Measurements from ENCODE around the gene SRSF9. TPM values are rescaled to one million over a fixed set of nuclear protein-coding genes. Genes with fewer than 3 reads are reported as not detected.

The SRSF9 gene
- total RNA-seq, 1 donor from 2014 or later = 40.1 TPM

DNA sequence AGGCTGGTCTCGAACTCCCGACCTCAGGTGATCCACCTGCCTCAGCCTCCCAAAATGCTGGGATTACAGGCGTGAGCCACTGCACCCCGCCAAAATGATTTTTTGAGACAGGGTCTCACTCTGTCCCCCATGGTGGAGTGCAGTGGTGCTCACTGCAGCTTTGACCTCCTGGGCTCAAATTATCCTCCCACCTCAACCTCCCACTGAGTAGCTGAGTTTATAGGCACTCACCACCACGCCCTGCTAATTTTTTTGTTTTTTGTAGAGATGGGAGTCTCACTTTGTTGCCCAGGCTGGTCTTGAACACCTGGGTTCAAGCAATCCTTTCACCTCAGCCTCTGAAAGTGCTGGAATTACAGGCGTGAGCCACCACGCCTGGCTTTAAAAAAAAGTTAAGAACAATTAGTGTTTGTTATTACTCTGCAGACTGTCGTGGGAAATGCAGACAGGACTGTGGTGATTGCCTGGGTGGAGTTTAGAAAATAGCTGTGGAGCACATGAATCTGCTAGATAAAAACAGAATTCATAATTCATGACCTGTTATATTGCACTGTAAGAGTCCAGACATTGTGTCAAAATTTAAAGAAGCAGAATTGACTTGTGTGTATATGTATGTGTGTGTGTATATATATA lies 40.8 kb downstream of the SRSF9 start:
- DNase-seq (ENCODE audit: missing footprints) = no peak
- no peak for ATAC-seq
- intact Hi-C loops (cut with DNase I) = no loop called here

DNA sequence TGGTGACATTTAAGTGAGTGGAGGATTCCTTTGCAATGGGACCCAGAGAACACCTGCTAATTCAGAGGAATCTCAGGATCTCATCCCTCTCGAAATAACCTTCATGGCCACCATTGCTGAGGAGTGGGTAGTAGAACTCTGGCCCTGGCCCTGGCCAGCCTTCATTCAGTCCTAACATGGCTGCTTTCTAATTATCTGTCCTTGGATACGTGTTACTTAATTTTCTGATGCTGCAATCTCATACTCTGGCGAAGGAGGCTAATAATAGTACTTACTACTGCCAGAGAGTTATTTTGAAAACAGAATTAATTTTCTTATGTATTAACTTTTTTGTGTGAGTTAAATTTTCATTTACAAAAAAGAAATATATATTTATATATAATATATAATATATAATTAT lies 43.8 kb downstream of the SRSF9 start:
- no peak for DNase-seq (ENCODE audit: missing footprints)
- no peak for ATAC-seq
- intact Hi-C loops (cut with DNase I) = no loop called here

DNA sequence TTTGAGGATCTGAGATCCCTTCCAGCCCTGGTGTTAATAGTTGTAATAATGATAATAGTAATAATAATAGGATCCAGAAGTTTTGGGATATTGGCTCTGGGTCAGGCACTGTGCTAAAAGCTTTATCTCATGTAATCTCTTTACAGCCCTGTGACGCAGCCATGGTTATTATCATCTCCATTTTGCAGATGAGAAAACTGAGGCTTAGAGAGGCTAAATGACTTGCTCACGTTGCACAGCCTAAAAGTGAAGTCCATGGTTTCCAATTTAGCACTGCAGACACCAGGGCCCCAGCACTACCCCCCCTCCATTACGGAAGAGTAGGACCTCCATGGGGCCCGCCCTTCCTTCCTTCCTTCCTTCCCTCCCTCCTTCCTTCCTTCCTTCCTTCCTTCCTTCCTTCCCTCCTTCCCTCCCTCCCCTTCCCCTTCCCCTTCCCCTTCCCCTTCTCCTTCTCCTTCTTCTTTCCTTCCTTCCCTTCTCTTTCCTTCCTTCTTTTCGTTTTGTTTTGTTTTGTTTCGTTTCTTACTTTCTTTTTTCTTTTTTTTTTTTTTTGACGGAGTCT lies 46.6 kb downstream of the SRSF9 start:
- ATAC-seq = no peak
- no peak for DNase-seq (ENCODE audit: missing footprints)
- intact Hi-C loops (cut with DNase I) = no loop called here

DNA sequence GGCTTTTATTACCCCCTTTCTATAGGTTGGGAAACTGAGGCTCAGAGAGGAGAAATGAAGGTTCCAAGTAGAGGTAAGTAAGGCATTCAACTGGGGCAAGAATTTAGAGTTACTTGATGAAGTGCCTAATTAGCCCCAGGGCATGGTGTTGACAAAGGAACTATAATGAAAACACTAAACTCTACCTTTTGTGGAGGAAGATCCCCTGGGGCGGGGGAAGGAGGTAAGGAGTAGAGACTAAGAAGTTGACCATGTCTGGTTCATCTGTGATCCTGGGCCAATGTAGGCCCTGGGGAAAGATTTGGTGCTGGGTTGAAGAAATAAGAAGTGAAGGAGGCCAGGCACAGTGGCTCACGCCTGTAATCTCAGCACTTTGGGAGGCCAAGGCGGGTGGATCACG lies 47.8 kb downstream of the SRSF9 start:
- DNase-seq (ENCODE audit: missing footprints) = no peak
- intact Hi-C loops (cut with DNase I) = no loop called here
- ATAC-seq = no peak

DNA sequence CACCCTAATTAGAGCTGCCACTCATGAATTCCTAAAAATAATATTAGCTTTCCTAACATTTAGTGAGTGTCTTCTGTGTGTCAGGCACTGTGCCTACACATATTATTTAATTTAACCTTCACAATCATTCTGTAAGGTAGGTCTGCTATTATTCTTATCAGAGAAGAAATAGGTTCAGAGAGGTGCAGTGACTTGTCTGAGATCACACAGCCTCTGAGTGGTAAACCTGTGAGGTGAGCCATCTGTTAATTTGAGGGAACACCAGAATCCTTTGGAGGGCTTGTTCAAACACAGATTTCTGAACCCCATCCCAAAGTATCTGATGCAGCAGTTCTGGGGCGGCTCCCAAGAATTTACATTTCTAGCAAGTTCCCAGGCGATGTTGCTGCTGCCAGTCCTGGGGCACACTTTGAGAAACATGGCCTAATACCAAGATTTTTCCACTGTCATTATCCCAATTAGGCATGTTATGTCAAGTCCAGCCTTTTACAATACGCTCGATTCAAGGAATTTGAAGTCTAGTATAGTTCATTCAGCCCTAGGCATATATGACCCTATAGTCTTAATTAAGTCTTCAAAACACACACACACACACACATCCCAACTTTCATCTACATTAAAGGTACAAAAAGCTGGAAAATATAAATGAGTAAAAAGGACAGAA lies 51.5 kb downstream of the SRSF9 start:
- intact Hi-C loops (cut with DNase I) = no loop called here
- DNase-seq (ENCODE audit: missing footprints) (no peak), ATAC-seq (no peak)

DNA sequence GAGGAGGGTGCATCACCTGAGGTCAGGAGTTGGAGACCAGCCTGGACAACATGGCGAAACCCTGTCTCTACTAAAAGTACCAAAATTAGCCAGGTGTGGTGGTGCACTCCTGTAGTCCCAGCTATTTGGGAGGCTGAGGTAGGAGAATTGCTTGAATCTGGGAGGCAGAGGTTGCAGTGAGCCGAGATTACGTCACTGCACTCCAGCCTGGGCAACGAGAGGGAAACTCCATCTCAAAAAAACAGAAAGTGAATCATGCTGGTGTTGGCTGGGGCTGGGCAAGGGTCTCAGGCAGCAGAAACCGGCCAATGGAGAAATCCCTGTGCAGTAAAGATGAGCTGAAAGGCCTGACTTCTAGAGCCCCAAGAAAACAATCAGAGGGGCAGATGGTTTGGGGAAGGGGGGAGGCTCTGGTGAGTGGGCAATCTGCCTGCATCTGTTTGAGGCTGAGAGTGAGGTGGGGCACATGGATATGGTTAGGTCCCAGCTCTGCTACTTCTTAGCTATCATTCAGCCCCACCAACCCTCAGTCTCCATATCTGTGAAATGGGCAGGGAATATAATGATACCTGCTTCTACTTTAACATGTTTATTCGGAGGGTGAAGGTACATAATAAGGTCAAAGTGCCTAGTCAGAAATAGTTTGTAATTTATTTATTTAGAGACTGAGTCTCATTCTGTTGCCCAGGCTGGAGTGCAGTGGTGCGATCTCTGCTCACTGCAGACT lies 52.9 kb downstream of the SRSF9 start:
- intact Hi-C loops (cut with DNase I) = no loop called here
- DNase-seq (ENCODE audit: missing footprints) = no peak
- no peak for ATAC-seq

DNA sequence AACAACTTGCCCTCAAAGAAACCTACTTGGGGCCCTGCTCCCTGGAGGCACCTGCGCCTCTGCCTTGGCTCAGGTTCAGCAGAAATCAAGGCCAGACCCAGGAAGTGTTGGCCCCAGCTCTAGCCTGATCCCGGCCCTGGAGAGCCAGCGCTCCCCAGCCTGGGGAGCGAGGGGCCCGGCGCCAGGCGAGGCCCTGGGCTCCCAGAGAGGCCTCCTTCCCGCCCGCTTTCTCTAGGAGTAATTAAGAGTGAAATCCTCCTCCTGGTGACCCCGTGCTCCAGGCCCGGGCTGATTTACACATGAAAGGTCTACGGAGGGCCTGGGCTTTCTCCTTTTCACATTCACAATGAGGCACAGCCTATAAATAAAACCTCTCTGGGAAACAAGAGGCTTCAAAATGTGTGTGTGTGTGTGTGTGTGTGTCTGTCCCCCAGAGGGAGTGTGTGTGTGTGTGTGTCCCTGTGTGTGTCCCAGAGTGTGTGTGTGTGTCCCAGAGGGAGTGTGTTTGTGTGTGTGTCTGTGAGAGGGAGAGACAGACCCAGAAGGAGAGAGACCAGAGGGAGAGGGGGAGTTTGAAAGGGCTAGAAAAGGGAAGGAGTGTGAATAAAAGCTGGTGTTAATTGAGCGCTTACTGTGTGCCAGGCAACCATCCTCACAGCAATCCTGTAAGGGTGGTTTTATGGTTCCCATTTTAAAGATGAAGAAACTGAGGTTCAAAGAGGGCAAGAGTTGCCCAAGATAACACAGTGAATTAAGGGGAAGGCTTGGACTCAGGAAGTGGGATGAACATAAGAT lies 55.5 kb downstream of the SRSF9 start:
- intact Hi-C loops (cut with DNase I) = no loop called here
- DNase-seq (ENCODE audit: missing footprints) = no peak
- peak; percentile 28 for ATAC-seq

DNA sequence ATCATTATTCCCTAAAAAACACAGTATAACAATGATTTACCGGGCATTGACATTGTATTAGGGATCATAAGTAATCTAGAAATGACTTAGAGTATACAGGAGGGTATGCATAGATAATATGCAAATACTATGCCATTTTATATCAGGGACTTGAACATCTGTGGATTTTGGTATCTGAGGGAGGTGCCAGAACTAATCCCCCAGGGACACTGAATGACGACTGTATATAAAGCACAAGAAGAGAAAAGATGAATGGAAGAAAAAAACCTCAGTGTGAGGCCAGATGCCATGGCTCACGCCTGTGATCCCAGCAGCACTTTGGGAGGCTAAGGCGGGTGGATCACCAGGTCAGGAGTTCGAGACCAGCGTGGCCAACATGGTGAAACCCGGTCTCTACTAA lies 57.1 kb downstream of the SRSF9 start:
- intact Hi-C loops (cut with DNase I) = no loop called here
- no peak for DNase-seq (ENCODE audit: missing footprints)
- ATAC-seq = no peak

Other genes with a start within 250 kb of the SRSF9 start
- 63.7 TPM for gene PXN, start 204.0 kb downstream of the SRSF9 start, total RNA-seq
- 12,991 TPM for gene RNU4-2, start 177.8 kb downstream of the SRSF9 start, total RNA-seq
- gene RNU4-1, start 176.5 kb downstream of the SRSF9 start, total RNA-seq = 1,499 TPM
- 9.0 TPM for gene SIRT4, start 167.4 kb downstream of the SRSF9 start, total RNA-seq
- gene PLA2G1B, start 142.0 kb downstream of the SRSF9 start, total RNA-seq = not detected
- 6.4 TPM for gene MSI1, start 100.6 kb downstream of the SRSF9 start, total RNA-seq
- gene COX6A1, start 31.6 kb downstream of the SRSF9 start, total RNA-seq = 135 TPM
- 16.1 TPM for gene TRIAP1, start 23.4 kb downstream of the SRSF9 start, total RNA-seq
- 12.1 TPM for gene GATC, start 23.3 kb downstream of the SRSF9 start, total RNA-seq
- 166 TPM for gene DYNLL1, start 26.4 kb upstream of the SRSF9 start, total RNA-seq
- 42.9 TPM for gene COQ5, start 59.4 kb upstream of the SRSF9 start, total RNA-seq
- gene RNF10, start 64.6 kb upstream of the SRSF9 start, total RNA-seq = 294 TPM
- 39.3 TPM for gene POP5, start 111.7 kb upstream of the SRSF9 start, total RNA-seq
- gene CABP1, start 170.9 kb upstream of the SRSF9 start, total RNA-seq = 5.5 TPM
- 128 TPM for gene MLEC, start 217.4 kb upstream of the SRSF9 start, total RNA-seq
- gene UNC119B, start 240.7 kb upstream of the SRSF9 start, total RNA-seq = 14.0 TPM